H9 (cell line): ENCODE results near the gene KCTD2. TPM values are rescaled to one million over a fixed set of nuclear protein-coding genes. Genes with fewer than 3 reads are reported as not detected.

ENCODE experiments used
- DNase-seq: peaks from one replicate; pipeline ENCODE4 v3.0.0-alpha.2; 2017
- H2AFZ ChIP-seq: one replicate; pipeline ENCODE4 v1.6.1; 2013; ENCODE audit warnings: mild to moderate bottlenecking, low read length, control low read depth, moderate library complexity
- H2AK5ac ChIP-seq: 2 replicates; pipeline ENCODE4 v1.6.1; 2013; ENCODE audit warnings: low read length, control low read depth, mixed read lengths; ENCODE audit not compliant: insufficient read length
- H2BK120ac ChIP-seq: one replicate; pipeline ENCODE4 v1.6.1; 2013; ENCODE audit warnings: low read depth, mild to moderate bottlenecking, low read length, control low read depth, inconsistent platforms; ENCODE audit not compliant: poor library complexity, severe bottlenecking
- H2BK12ac ChIP-seq: 2 replicates; pipeline ENCODE4 v1.6.1; 2013; ENCODE audit warnings: low read length, control low read depth, mixed read lengths, low read depth; ENCODE audit not compliant: insufficient read length
- H2BK15ac ChIP-seq: 2 replicates; pipeline ENCODE4 v1.6.1; 2013; ENCODE audit warnings: low read depth, low read length, control low read depth
- H2BK20ac ChIP-seq: one replicate; pipeline ENCODE4 v1.6.1; 2013; ENCODE audit warnings: low read depth, mild to moderate bottlenecking, low read length, control low read depth, inconsistent platforms; ENCODE audit not compliant: poor library complexity, severe bottlenecking
- H2BK5ac ChIP-seq: 2 replicates; pipeline ENCODE4 v1.6.1; 2013; ENCODE audit warnings: low read length, control low read depth, mixed read lengths; ENCODE audit not compliant: insufficient read length
- H3K14ac ChIP-seq: 2 replicates; pipeline ENCODE4 v1.6.1; 2013; ENCODE audit warnings: low read length, control low read depth; ENCODE audit not compliant: insufficient read depth
- H3K18ac ChIP-seq: 2 replicates; pipeline ENCODE4 v1.6.1; 2013; ENCODE audit warnings: low read depth, mild to moderate bottlenecking, mixed read lengths, low read length, control low read depth; ENCODE audit not compliant: insufficient read length
- H3K23ac ChIP-seq: 2 replicates; pipeline ENCODE4 v1.6.1; 2013; ENCODE audit warnings: low read length, control low read depth, mixed read lengths, low read depth; ENCODE audit not compliant: insufficient read length
- H3K23me2 ChIP-seq: 2 replicates; pipeline ENCODE4 v1.6.1; 2013; ENCODE audit warnings: low read depth, mild to moderate bottlenecking, mixed read lengths, low read length, control low read depth; ENCODE audit not compliant: insufficient read length, poor library complexity, severe bottlenecking
- H3K27ac ChIP-seq: 2 replicates; pipeline ENCODE4 v1.5.1; 2013; ENCODE audit warnings: low read length, control low read depth, mixed read lengths, low read depth; ENCODE audit not compliant: insufficient read length
- H3K27me3 ChIP-seq: 2 replicates; pipeline ENCODE4 v1.6.1; 2013; ENCODE audit warnings: low read length, control low read depth, inconsistent platforms; ENCODE audit not compliant: insufficient read depth
- H3K4ac ChIP-seq: 2 replicates; pipeline ENCODE4 v1.6.1; 2013; ENCODE audit warnings: low read depth, mild to moderate bottlenecking, control low read depth, inconsistent platforms, low read length, moderate library complexity
- H3K4me1 ChIP-seq: 2 replicates; pipeline ENCODE4 v1.6.1; 2013; ENCODE audit warnings: low read length, control low read depth, inconsistent platforms; ENCODE audit not compliant: insufficient read depth
- H3K4me2 ChIP-seq: 2 replicates; pipeline ENCODE4 v1.6.1; 2013; ENCODE audit warnings: low read length, control low read depth, mixed read lengths; ENCODE audit not compliant: insufficient read length, insufficient read depth
- H3K56ac ChIP-seq: 2 replicates; pipeline ENCODE4 v1.6.1; 2013; ENCODE audit warnings: low read depth, mild to moderate bottlenecking, mixed read lengths, low read length, control low read depth; ENCODE audit not compliant: insufficient read length
- H3K79me1 ChIP-seq: 2 replicates; pipeline ENCODE4 v1.6.1; 2013; ENCODE audit warnings: low read depth, mild to moderate bottlenecking, moderate library complexity, low read length, control low read depth, inconsistent platforms; ENCODE audit not compliant: insufficient read depth, poor library complexity, severe bottlenecking
- H3K79me2 ChIP-seq: 2 replicates; pipeline ENCODE4 v1.6.1; 2013; ENCODE audit warnings: low read length, control low read depth, inconsistent platforms; ENCODE audit not compliant: insufficient read depth
- H3K9ac ChIP-seq: 2 replicates; pipeline ENCODE4 v1.6.1; 2013; ENCODE audit warnings: low read length, control low read depth, mixed read lengths; ENCODE audit not compliant: insufficient read length; ENCODE audit errors: extremely low read depth
- H3K9me3 ChIP-seq: one replicate; pipeline ENCODE4 v1.6.1; 2013; ENCODE audit warnings: low read depth, low read length, inconsistent platforms; ENCODE audit not compliant: control insufficient read depth
- H3T11ph ChIP-seq: one replicate; pipeline ENCODE4 v1.6.1; 2013; ENCODE audit warnings: mild to moderate bottlenecking, low read length, control low read depth, inconsistent platforms
- H4K20me1 ChIP-seq: one replicate; pipeline ENCODE4 v1.6.1; 2013; ENCODE audit not compliant: control insufficient read depth, insufficient read length, insufficient read depth
- H4K5ac ChIP-seq: 2 replicates; pipeline ENCODE4 v1.6.1; 2013; ENCODE audit warnings: low read depth, mild to moderate bottlenecking, mixed read lengths, low read length, control low read depth; ENCODE audit not compliant: insufficient read length
- H4K8ac ChIP-seq: replicated peaks from 2 replicates; pipeline ENCODE4 v1.6.1; 2013; ENCODE audit warnings: low read length, control low read depth, mixed read lengths, low read depth; ENCODE audit not compliant: insufficient read length
- H4K91ac ChIP-seq: 2 replicates; pipeline ENCODE4 v1.6.1; 2013; ENCODE audit warnings: low read depth, mild to moderate bottlenecking, moderate library complexity, mixed read lengths, low read length, control low read depth; ENCODE audit not compliant: insufficient read length
- H3K27ac Mint-ChIP-seq, 3 experiments: 2 replicates in 2 of 3; 3 replicates in 1 of 3; pipeline ENCODE4 v1.8.0; 2020 to 2021; ENCODE audit warnings: mixed read lengths in 3 of 3, mild to moderate bottlenecking in 1 of 3, moderate library complexity in 1 of 3
- H3K27me3 Mint-ChIP-seq: 2 replicates; pipeline ENCODE4 v1.8.0; 2021; ENCODE audit warnings: low read depth, mild to moderate bottlenecking, moderate library complexity, mixed read lengths
- H3K36me3 Mint-ChIP-seq, 3 experiments: 2 replicates in 2 of 3; 3 replicates in 1 of 3; pipeline ENCODE4 v1.8.0; 2020 to 2021; ENCODE audit warnings: low read depth in 3 of 3, mixed read lengths in 3 of 3; ENCODE audit not compliant: insufficient read depth in 1 of 3
- H3K4me1 Mint-ChIP-seq, 2 experiments: 2 replicates each; pipeline ENCODE4 v1.8.0; 2020; ENCODE audit warnings: mixed read lengths in 2 of 2
- H3K4me3 Mint-ChIP-seq, 2 experiments: 2 replicates in 1 of 2; 3 replicates in 1 of 2; pipeline ENCODE4 v1.8.0; 2020 to 2021; ENCODE audit warnings: mild to moderate bottlenecking in 2 of 2, mixed read lengths in 2 of 2, moderate library complexity in 1 of 2
- H3K9me3 Mint-ChIP-seq, 2 experiments: 2 replicates in 1 of 2; 3 replicates in 1 of 2; pipeline ENCODE4 v1.8.0; 2020; ENCODE audit warnings: mild to moderate bottlenecking in 2 of 2, mixed read lengths in 2 of 2, moderate library complexity in 1 of 2
- CTCF ChIP-seq: fragments of 200-600 bp; sonication (generic); conservative IDR thresholded peaks from 3 replicates; pipeline ENCODE4 v1.8.0; 2021; ENCODE audit warnings: antibody characterized with exemption, mild to moderate bottlenecking
- WGBS: extraction: QIAGEN DNeasy Blood & Tissue Kit; methylation state at CpG from one replicate; pipeline ENCODE4 v1.1.7; 2013; ENCODE audit warnings: missing lambda C conversion rate, low lambda C conversion rate, mixed read lengths; ENCODE audit not compliant: insufficient read length; ENCODE audit errors: extremely low coverage; 5-methylcytosine and 5-hydroxymethylcytosine counted together
- total RNA-seq: library from RNA; stranded (reverse); gene quantifications from 2 replicates; pipeline ENCODE4 v1.2.1, GENCODE V29; 2021

The KCTD2 gene
- total RNA-seq, 1 experiment from 2014 or later, result 40.1 TPM

GRCh38 chr17:75061055-75061438, 14.0 kb downstream of the KCTD2 start:
- no peak overlapping the region for H3K23ac ChIP-seq
- no peak overlapping the region for H4K8ac ChIP-seq
- H2BK20ac ChIP-seq, result no peak overlapping the region
- H3K23me2 ChIP-seq, result no peaks in the 10 kb centered on the region
- H2BK12ac ChIP-seq, result no peak overlapping the region
- H3K27ac ChIP-seq, result no peak overlapping the region
- no peak overlapping the region for H3K14ac ChIP-seq
- Mint-ChIP-seq H3K4me3 (no peak overlapping the region), H3K27ac (no peak overlapping the region; a peak in 1 of 7 replicates), H3K9me3 (no peaks in the 10 kb centered on the region), H3K27me3 (no peaks in the 10 kb centered on the region; the same call in none of the 2 replicates), H3K36me3 (peaks cover 40 to 74% (median 71%) of the 10 kb centered on the region in 3 experiments), H3K4me1 (peaks cover 0 to 4% of the 10 kb centered on the region in 2 experiments; a peak in 1 of 4 replicates)
- no peaks in the 10 kb centered on the region; the same call in 1 of the 2 replicates for H3K79me2 ChIP-seq
- H3K4me1 ChIP-seq, result no peaks in the 10 kb centered on the region
- no peak overlapping the region for H3K56ac ChIP-seq
- no peak overlapping the region for H3K4me2 ChIP-seq
- no peak overlapping the region for H2AFZ ChIP-seq
- no peak overlapping the region for H3K9ac ChIP-seq
- H4K91ac ChIP-seq, result no peak overlapping the region
- H3K27me3 ChIP-seq, result no peaks in the 10 kb centered on the region
- no peaks in the 10 kb centered on the region for H3K79me1 ChIP-seq
- no peak overlapping the region for H3K4ac ChIP-seq
- no peak for TF ChIP-seq CTCF
- no peaks in the 10 kb centered on the region for H3K9me3 ChIP-seq
- no peaks in the 10 kb centered on the region for H4K20me1 ChIP-seq
- no peak overlapping the region for H2AK5ac ChIP-seq
- no peak overlapping the region for H2BK120ac ChIP-seq
- no peak overlapping the region for H3K18ac ChIP-seq
- no peak overlapping the region for H2BK15ac ChIP-seq
- DNase-seq, result no peak
- no peak overlapping the region for H3T11ph ChIP-seq
- H2BK5ac ChIP-seq, result no peak overlapping the region
- no peak overlapping the region for H4K5ac ChIP-seq
- WGBS, result no CpG with 5 or more reads among the region's 10 CpGs
